HL-60 (cell line): ENCODE measurements around the gene LZTFL1.

Experiments
- DNase-seq, 2 experiments: peaks; one replicate each; pipeline ENCODE4 v3.0.0-alpha.2; 2010 to 2020; ENCODE audit warnings: low read depth in 1 of 2, low spot score in 1 of 2
- H3K27ac ChIP-seq: fragments of 250-450 bp; sonication (Bioruptor Pico); replicated peaks from 2 replicates; pipeline ENCODE4 v1.5.1; 2020; ENCODE audit warnings: mild to moderate bottlenecking, moderate library complexity
- H3K27me3 ChIP-seq: fragments of 250-450 bp; sonication (Bioruptor Pico); 2 replicates; pipeline ENCODE4 v1.5.1; 2021; ENCODE audit warnings: mild to moderate bottlenecking, moderate library complexity; ENCODE audit not compliant: insufficient read depth, poor library complexity, severe bottlenecking
- H3K4me3 ChIP-seq: replicated peaks from 2 replicates; pipeline ENCODE4 v1.5.1; 2011; ENCODE audit warnings: mild to moderate bottlenecking, control low read depth, low read length; ENCODE audit not compliant: insufficient read depth
- CTCF ChIP-seq: IDR thresholded peaks from one replicate; pipeline ENCODE4 v1.5.1; 2011; ENCODE audit warnings: low read length, control low read depth, inconsistent platforms; ENCODE audit not compliant: insufficient read depth
- GABPA ChIP-seq: IDR thresholded peaks from 2 replicates; pipeline ENCODE4 v1.6.1; 2012; ENCODE audit warnings: low read depth
- POLR2AphosphoS5 ChIP-seq: IDR thresholded peaks from 2 replicates; pipeline ENCODE4 v1.6.1; 2012; ENCODE audit warnings: low read depth
- REST ChIP-seq: IDR thresholded peaks from 2 replicates; pipeline ENCODE4 v1.6.1; 2012; ENCODE audit warnings: low read depth; ENCODE audit not compliant: insufficient replicate concordance
- SPI1 ChIP-seq: IDR thresholded peaks from 2 replicates; pipeline ENCODE4 v1.6.1; 2012; ENCODE audit warnings: low read depth, mild to moderate bottlenecking, borderline replicate concordance

LZTFL1 gene

GRCh38 chr3:45778761-45779201 is 63.1 kb downstream of the LZTFL1 start:
- DNase-seq, result no peak
- no peak for TF ChIP-seq REST
- no peak for TF ChIP-seq CTCF
- no peak for TF ChIP-seq POLR2AphosphoS5
- no peak for TF ChIP-seq GABPA
- TF ChIP-seq SPI1, result no peak
- Histone ChIP-seq H3K27ac (no peak overlapping the region), H3K4me3 (no peak overlapping the region), H3K27me3 (peaks cover 5% of the 10 kb centered on the region)

GRCh38 chr3:45777746-45778386 is 64.1 kb downstream of the LZTFL1 start:
- Histone ChIP-seq H3K27ac (no peak overlapping the region), H3K27me3 (peaks cover 5% of the 10 kb centered on the region), H3K4me3 (no peak overlapping the region)
- TF ChIP-seq POLR2AphosphoS5 (no peak), SPI1 (no peak), REST (no peak), CTCF (no peak), GABPA (no peak)
- DNase-seq, result no peak

- H3K27ac ChIP-seq, result no peak overlapping the region
- peaks cover 5% of the 10 kb centered on the region for H3K27me3 ChIP-seq
- no peak for TF ChIP-seq SPI1
- no peak for TF ChIP-seq CTCF
- TF ChIP-seq REST, result no peak
- TF ChIP-seq GABPA, result no peak
- TF ChIP-seq POLR2AphosphoS5, result no peak
- DNase-seq, result no peak
- H3K4me3 ChIP-seq, result no peak overlapping the region
These were observed 64.7 kb downstream of the LZTFL1 start for GRCh38 chr3:45777111-45777745.
